Subcutaneous adipose tissue (tissue), 4 donors: ENCODE data around the gene KASH5. TPM values are rescaled to one million over a fixed set of nuclear protein-coding genes. Genes with fewer than 3 reads are reported as not detected.

ENCODE experiments used
- CTCF ChIP-seq: fragments of 450-650 bp; IDR thresholded peaks from one replicate; pipeline ENCODE4 v1.5.1; 2016; ENCODE audit warnings: low read depth, mild to moderate bottlenecking, control low read depth, antibody characterized with exemption, moderate library complexity
- total RNA-seq, 4 donors: library from RNA; depleted of rRNA; stranded (reverse); fragments of >200 nt; gene quantifications; one replicate each; pipeline ENCODE4 v1.1.0, GENCODE V29; 2016

KASH5 gene
- total RNA-seq, 4 donors from 2014 or later: not detected

DNA sequence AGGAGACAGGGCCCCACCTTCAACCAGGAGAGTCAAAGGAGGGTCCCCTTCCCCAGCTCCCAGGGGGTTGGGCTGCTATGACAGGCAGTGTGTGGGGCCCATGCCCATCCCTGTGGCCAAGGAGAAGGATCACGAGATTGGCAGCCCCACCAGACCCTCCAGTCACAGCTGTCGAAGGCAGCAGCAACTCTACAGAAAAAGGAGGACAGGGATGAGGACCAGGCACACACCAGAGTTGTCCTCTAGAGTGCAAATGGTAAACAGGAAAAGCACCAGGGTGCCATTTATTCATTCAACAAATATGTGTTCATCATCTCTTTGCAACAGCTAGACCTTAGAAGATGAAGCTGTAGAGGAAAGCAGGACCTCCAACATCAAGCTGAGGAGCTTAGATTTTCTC is 31.1 kb downstream of the KASH5 start:
- no peak for TF ChIP-seq CTCF

DNA sequence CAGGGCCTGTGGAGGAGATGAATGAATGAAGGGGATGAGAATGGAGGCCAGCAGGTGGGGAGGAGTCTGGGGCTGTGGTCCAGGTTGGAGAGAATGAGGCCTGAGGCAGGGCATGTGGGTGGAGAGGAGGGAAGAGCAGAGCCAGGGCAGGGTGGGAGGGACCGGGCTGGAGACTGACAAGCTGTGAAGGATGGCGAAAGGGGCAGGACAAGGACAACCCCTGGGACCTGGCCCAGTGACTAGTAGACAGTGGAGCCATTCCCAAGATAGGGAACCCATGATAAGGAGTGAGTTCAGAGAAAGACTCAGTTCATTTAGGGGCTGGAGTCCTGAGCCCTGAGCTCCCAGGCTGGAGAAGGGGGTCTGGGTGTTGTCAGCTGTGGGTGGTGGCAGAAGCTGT is 32.2 kb downstream of the KASH5 start:
- TF ChIP-seq CTCF: no peak

DNA sequence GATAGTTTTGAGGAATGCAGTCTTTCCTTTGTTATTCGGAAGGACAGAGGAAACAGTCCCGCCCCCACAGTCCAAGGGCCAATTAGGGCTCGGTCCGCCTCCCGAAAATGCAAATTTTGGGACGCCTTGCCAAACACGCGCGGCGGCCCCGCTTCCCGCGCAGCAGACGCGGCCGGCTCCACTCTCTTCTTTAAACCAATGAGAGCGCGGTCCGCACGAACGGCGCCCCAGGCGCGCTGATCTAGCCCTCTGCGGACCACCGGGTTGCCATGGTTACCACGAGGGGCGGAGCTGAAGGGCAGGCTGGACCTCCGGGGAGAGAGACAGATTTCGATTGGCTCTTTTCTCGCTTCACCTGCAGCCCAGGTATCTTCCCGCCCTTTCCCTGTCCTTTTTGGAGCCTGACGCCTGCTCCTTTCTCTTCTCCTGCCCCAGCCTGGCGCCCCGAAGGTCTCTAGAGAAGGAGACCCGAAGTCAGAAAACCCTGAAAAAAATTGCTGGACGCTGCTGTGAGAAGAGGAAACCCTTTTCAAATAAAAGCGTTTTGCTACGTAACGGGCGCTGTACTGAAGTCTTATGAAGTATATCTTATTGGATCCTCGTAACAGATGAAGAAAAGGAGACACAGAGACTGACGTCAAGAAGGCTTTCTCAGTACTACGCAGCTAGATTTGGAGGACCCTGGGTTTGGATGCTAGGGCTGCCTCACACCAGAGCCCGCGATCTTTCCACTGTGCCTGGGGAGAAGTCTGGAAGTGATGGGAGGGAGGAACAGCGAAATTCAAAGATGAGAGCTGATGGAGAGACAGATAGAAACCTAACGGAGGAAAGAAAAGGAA is 33.2 kb downstream of the KASH5 start:
- TF ChIP-seq CTCF: no peak

DNA sequence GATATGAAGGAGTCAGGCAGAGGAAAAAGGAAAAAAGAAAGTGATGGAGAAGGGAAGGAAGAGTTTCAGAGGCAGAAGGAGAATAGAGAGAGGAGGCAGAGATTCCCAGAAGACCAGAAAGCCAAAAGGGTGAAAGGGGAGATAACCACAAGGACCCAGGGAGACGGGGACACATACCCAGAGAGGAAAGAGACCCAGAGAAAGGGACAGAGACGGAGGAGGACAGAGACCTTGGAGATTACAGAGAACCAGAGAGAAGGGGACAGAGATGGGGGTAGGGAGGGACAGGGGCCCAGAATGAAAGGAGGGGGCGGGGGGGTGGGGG is 33.8 kb downstream of the KASH5 start:
- TF ChIP-seq CTCF: no peak

- TF ChIP-seq CTCF: no peak
Measured at GRCh38 chr19:49422407-49423070, 34.5 kb downstream of the KASH5 start.

DNA sequence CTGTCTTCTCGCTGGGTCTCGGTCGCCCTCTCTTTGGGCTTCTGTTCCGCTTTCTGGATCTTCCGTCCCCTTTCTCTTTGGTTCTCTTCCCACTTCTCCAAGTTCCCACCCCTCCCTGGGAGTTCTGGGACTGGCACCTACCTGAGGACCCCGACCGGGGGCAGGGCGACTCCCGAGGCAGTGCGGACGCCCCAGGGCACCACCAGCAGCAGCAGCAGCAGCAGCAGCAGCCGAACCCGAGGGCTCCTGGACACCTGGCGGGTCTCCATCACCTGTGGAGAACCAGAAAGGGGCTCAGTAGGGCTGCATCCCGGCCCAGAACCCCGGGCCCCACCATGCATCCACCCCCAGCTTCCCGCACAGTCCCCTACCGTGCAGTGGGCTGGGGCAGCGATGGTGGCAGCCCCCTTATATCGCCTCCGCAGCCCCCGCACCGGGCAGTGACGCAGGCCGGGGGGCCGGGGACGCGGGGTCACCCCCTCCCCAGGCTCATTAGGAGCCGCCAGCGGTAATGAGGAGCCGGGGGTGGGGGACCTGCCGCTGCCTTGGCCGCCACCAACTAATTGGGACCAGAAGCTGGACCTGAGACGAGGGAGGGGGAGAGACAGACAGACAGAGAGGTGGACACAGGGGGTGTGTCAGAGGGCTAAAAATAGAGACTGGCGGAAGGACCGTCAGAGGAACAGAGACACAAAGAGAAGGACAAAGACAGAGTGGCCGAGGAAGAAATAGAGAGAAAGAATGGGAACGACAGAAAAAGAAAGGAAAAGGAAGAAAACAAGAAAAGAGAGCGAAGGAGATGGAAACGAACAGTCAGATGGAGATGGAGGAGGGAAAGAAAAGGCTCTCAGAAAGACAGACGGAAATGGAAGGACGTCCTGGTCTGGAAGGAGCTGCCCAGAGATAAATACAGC is 35.3 kb downstream of the KASH5 start, which contains the start of gene PTH2:
Gene PTH2 (minus strand): TSS at position 371 of the 914 bp plus-strand sequence. CDS start 102 bp downstream, at position 269.
- no peak for TF ChIP-seq CTCF

DNA sequence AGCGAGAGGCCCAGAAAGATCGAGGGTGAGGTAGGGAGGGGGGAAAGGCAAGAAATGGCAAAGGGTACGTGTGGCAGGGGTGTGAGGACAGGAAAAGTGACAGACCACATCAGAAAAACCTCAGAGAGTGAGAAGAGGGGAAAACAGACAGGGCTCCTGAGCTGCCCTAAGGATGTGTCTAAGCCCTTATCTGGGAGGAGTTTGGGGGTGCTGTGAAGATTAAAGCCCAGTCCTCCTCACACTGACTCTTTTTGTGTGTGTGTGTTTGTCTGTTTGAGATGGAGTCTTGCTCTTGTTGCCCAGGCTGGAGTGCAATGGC is 35.9 kb downstream of the KASH5 start:
- no peak for TF ChIP-seq CTCF
